ENCODE results near the gene FAM20C. TPM values are rescaled to one million over a fixed set of nuclear protein-coding genes. Genes with fewer than 3 reads are reported as not detected.

The FAM20C gene
- total RNA-seq, 1 donor from 2014 or later = 14.6 TPM

DNA sequence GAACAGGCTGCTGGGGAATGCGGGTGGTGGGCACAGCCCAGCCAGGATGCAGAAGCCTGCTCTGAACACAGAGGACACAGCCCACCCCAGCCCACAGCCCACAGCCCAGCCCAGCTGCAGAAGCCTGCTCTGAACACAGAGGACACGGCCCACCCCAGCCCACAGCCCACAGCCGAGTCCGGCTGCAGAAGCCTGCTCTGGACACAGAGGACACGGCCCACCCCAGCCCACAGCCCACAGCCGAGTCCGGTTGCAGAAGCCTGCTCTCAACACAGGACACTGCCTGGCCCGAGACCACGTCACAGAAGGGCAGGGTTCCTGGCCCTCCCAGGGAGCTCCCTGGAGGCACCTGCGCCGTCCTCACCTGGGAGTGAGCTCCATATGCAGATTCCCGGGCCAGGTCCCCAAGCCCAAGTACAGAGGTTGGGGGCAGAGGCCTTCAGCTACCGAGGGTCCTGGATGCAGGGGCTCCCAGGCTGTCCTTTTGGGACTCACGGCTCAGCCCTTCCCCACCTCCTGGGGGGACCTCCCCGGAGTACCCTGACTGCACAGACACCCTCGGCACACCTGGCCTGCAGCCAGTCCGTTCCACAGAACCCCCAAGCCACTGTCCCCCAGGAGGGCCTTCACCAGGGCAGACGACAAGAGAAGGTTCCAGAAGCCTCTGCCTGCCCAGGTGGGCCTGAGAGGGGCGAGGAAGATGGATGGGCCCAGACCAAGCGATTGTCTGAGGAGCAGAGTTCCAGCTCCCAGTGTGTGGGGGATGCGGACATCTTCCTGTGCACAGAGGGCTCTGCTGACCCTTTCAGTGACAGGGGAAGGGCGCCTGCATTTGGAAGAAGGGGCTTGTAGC lies 73.9 kb downstream of the FAM20C start:
- Histone ChIP-seq H3K4me3 (ENCODE audit: low read length in 3 of 3) (no peak overlapping the region), H3K9ac (ENCODE audit: low read depth in 1 of 3, low read length in 3 of 3) (no peak overlapping the region), H3K9me3 (ENCODE audit: control insufficient read depth in 3 of 3, low read length in 3 of 3) (peaks cover 0 to 2% (median 0%) of the 10 kb centered on the region in 3 donors), H3K27me3 (ENCODE audit: control insufficient read depth in 3 of 3, insufficient read depth in 3 of 3, low read length in 3 of 3) (peaks cover 4 to 17% (median 6%) of the 10 kb centered on the region in 3 donors), H3K27ac (ENCODE audit: low read depth, low read length) (no peak overlapping the region), H3K4me1 (ENCODE audit: control insufficient read depth in 3 of 3, insufficient read depth in 3 of 3, low read length in 3 of 3) (peaks cover 0 to 4% (median 0%) of the 10 kb centered on the region in 3 donors), H3K36me3 (ENCODE audit: control insufficient read depth in 3 of 3, insufficient read depth in 3 of 3, low read length in 3 of 3) (peaks cover 1 to 4% (median 2%) of the 10 kb centered on the region in 3 donors)

DNA sequence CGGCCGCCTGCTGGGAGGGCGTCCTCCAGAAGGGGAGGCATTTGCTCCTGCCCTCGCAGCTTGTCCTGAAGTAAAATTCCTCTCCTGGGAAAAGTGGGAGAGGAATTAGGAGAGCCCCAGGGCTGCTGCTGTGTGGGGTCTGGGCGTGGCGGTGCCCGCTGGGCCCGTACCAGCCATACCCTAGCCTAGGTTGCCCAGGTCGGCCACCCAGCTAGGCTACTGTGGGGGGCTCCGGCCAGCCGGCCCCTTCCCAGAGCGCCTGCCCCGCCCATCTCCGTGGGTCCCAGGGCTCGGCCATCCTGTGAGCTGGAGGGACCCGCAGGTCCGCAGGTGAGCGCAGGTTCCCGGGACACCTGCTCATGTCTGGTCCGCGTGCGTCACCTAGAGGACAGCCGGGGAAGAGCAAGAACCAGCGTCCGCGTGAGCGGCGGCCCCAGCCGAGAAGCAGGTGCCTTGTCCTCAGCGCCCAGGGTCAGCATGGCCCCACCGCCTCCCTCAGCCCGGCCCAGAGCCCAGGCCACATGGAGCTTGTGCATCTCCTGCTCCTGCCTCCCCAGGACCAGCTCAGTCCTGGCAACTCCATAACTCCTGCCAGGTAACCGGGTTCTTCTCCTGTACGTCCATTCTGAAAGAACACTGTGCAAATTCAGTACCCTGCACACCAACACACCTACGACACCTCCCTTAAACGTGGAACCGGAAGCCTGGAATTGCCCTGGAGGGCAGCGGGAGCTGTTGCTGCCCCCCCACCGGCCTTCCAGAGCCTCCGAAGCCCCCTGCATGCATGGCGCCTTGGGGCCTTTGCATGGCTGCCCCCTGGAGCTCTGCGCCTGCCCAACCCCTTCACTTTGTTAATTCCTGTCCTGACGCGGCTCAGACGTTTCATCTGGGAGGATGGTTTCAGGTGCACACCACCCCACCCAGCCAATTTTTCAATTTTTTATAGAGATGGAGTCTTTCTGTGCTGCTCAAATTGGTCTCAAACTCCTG lies 74.8 kb downstream of the FAM20C start:
- no peak overlapping the region for H3K27ac ChIP-seq (ENCODE audit: low read depth, low read length)
- peaks cover 0 to 4% (median 0%) of the 10 kb centered on the region in 3 donors for H3K4me1 ChIP-seq (ENCODE audit: control insufficient read depth in 3 of 3, insufficient read depth in 3 of 3, low read length in 3 of 3)
- no peaks in the 10 kb centered on the region for H3K36me3 ChIP-seq (ENCODE audit: control insufficient read depth in 3 of 3, insufficient read depth in 3 of 3, low read length in 3 of 3)
- H3K27me3 ChIP-seq (ENCODE audit: control insufficient read depth in 3 of 3, insufficient read depth in 3 of 3, low read length in 3 of 3) = peaks cover 4 to 22% (median 6%) of the 10 kb centered on the region in 3 donors
- no peak overlapping the region for H3K9ac ChIP-seq (ENCODE audit: low read depth in 1 of 3, low read length in 3 of 3)
- H3K9me3 ChIP-seq (ENCODE audit: control insufficient read depth in 3 of 3, low read length in 3 of 3) = peaks cover 0 to 2% (median 0%) of the 10 kb centered on the region in 3 donors
- H3K4me3 ChIP-seq (ENCODE audit: low read length in 3 of 3) = no peak overlapping the region

DNA sequence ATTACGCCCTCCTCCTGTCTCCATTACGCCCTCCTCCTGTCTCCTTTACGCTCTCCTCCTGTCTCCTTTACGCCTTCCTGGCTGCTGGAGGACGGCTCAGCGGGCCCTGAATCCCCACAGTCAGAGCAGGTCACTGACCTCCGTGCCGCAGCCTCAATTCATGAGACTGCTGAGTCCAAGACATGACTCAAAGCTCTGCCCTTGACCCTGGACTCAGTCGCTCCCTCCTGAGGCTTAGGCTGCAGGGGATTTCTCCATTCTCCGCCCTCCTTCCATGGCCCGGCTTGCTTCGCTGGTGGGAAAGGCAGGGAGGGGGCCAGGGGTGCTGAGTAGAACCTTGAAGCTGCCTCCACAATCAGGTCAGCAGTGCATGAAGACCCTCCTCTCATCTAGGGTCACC lies 76.6 kb downstream of the FAM20C start:
- H3K27ac ChIP-seq (ENCODE audit: low read depth, low read length) = no peak overlapping the region
- H3K4me1 ChIP-seq (ENCODE audit: control insufficient read depth in 3 of 3, insufficient read depth in 3 of 3, low read length in 3 of 3) = peaks cover 0 to 4% (median 0%) of the 10 kb centered on the region in 3 donors
- H3K36me3 ChIP-seq (ENCODE audit: control insufficient read depth in 3 of 3, insufficient read depth in 3 of 3, low read length in 3 of 3) = no peaks in the 10 kb centered on the region
- H3K27me3 ChIP-seq (ENCODE audit: control insufficient read depth in 3 of 3, insufficient read depth in 3 of 3, low read length in 3 of 3) = peaks cover 4 to 22% (median 9%) of the 10 kb centered on the region in 3 donors
- H3K9ac ChIP-seq (ENCODE audit: low read depth in 1 of 3, low read length in 3 of 3) = no peak overlapping the region
- H3K4me3 ChIP-seq (ENCODE audit: low read length in 3 of 3) = no peak overlapping the region
- H3K9me3 ChIP-seq (ENCODE audit: control insufficient read depth in 3 of 3, low read length in 3 of 3) = peaks cover 0 to 5% (median 0%) of the 10 kb centered on the region in 3 donors

- Histone ChIP-seq H3K9me3 (ENCODE audit: control insufficient read depth in 3 of 3, low read length in 3 of 3) (peaks cover 0 to 5% (median 0%) of the 10 kb centered on the region in 3 donors), H3K4me3 (ENCODE audit: low read length in 3 of 3) (no peak overlapping the region), H3K27me3 (ENCODE audit: control insufficient read depth in 3 of 3, insufficient read depth in 3 of 3, low read length in 3 of 3) (peaks cover 4 to 22% (median 9%) of the 10 kb centered on the region in 3 donors), H3K4me1 (ENCODE audit: control insufficient read depth in 3 of 3, insufficient read depth in 3 of 3, low read length in 3 of 3) (peaks cover 0 to 2% (median 0%) of the 10 kb centered on the region in 3 donors), H3K27ac (ENCODE audit: low read depth, low read length) (no peak overlapping the region), H3K9ac (ENCODE audit: low read depth in 1 of 3, low read length in 3 of 3) (no peak overlapping the region), H3K36me3 (ENCODE audit: control insufficient read depth in 3 of 3, insufficient read depth in 3 of 3, low read length in 3 of 3) (no peaks in the 10 kb centered on the region)
Observed at GRCh38 chr7:269721-270120, 77.3 kb downstream of the FAM20C start.

DNA sequence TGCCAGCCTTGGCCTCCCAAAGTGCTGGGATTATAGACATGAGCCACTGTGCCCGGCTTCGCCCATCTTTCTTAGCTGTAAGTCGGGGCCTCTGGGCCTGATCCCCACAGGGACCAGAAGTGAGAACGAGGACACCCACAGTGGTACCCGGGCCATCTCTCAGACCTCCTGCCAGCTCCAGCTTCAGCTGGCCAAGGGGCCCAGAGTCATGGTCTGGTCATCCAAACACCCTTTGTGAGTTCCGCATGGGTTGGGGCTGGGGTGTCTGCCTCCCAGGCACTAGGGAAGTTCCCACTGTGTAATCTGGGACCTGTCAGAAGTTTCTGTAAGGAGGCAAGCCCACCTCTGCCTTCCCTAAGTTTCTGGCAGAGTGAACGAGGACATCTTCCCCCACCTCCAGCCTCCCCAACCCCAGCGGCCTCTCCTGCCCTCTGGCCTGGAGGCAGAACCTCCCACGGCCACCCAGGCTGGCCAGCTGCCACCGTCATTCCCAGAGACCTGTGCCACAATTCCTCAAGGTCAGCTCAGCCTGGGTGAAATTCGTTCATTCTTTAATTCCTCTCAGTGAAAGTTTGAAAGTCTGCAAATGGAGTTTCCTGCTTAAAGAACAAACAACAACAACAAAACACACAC lies 78.1 kb downstream of the FAM20C start:
- Histone ChIP-seq H3K9ac (ENCODE audit: low read depth in 1 of 3, low read length in 3 of 3) (no peak overlapping the region), H3K4me3 (ENCODE audit: low read length in 3 of 3) (no peak overlapping the region), H3K27me3 (ENCODE audit: control insufficient read depth in 3 of 3, insufficient read depth in 3 of 3, low read length in 3 of 3) (peaks cover 4 to 22% (median 9%) of the 10 kb centered on the region in 3 donors), H3K27ac (ENCODE audit: low read depth, low read length) (no peak overlapping the region), H3K4me1 (ENCODE audit: control insufficient read depth in 3 of 3, insufficient read depth in 3 of 3, low read length in 3 of 3) (no peaks in the 10 kb centered on the region), H3K9me3 (ENCODE audit: control insufficient read depth in 3 of 3, low read length in 3 of 3) (peaks cover 0 to 5% (median 0%) of the 10 kb centered on the region in 3 donors), H3K36me3 (ENCODE audit: control insufficient read depth in 3 of 3, insufficient read depth in 3 of 3, low read length in 3 of 3) (no peaks in the 10 kb centered on the region)

- Histone ChIP-seq H3K27ac (ENCODE audit: low read depth, low read length) (no peak overlapping the region), H3K9me3 (ENCODE audit: control insufficient read depth in 3 of 3, low read length in 3 of 3) (peaks cover 0 to 5% (median 3%) of the 10 kb centered on the region in 3 donors), H3K4me1 (ENCODE audit: control insufficient read depth in 3 of 3, insufficient read depth in 3 of 3, low read length in 3 of 3) (no peaks in the 10 kb centered on the region), H3K4me3 (ENCODE audit: low read length in 3 of 3) (no peak overlapping the region), H3K27me3 (ENCODE audit: control insufficient read depth in 3 of 3, insufficient read depth in 3 of 3, low read length in 3 of 3) (peaks cover 4 to 22% (median 11%) of the 10 kb centered on the region in 3 donors), H3K9ac (ENCODE audit: low read depth in 1 of 3, low read length in 3 of 3) (no peak overlapping the region), H3K36me3 (ENCODE audit: control insufficient read depth in 3 of 3, insufficient read depth in 3 of 3, low read length in 3 of 3) (no peaks in the 10 kb centered on the region)
Observed at GRCh38 chr7:271266-272107, 79.1 kb downstream of the FAM20C start.

DNA sequence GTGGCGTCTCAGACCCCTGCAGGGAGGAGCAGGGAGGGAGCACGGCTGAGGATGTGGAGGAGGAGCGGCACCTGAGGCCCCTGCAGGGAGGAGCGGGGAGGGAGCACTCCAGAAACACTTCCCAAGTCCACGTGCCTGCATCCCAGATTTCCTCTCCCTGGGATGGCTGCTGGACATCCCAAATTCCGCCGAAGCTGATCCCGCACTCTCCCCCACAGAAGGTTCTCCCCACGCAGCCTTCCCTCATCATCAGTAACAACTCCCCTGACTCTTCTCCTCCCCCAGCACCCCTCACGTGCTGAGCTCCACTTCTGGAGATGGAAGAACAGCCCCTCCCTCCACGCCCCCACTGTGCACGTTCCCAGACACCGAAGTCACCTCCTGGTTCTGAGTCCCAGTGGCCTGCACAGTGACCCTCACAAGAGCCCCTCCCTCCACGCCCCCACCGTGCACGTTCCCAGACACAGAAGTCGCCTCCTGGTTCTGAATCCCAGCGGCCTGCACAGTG lies 79.8 kb downstream of the FAM20C start:
- no peak overlapping the region for H3K27ac ChIP-seq (ENCODE audit: low read depth, low read length)
- no peak overlapping the region for H3K4me3 ChIP-seq (ENCODE audit: low read length in 3 of 3)
- H3K9ac ChIP-seq (ENCODE audit: low read depth in 1 of 3, low read length in 3 of 3) = no peak overlapping the region
- H3K4me1 ChIP-seq (ENCODE audit: control insufficient read depth in 3 of 3, insufficient read depth in 3 of 3, low read length in 3 of 3) = no peaks in the 10 kb centered on the region
- H3K9me3 ChIP-seq (ENCODE audit: control insufficient read depth in 3 of 3, low read length in 3 of 3) = peaks cover 0 to 5% (median 3%) of the 10 kb centered on the region in 3 donors
- peaks cover 4 to 22% (median 11%) of the 10 kb centered on the region in 3 donors for H3K27me3 ChIP-seq (ENCODE audit: control insufficient read depth in 3 of 3, insufficient read depth in 3 of 3, low read length in 3 of 3)
- H3K36me3 ChIP-seq (ENCODE audit: control insufficient read depth in 3 of 3, insufficient read depth in 3 of 3, low read length in 3 of 3) = no peaks in the 10 kb centered on the region

DNA sequence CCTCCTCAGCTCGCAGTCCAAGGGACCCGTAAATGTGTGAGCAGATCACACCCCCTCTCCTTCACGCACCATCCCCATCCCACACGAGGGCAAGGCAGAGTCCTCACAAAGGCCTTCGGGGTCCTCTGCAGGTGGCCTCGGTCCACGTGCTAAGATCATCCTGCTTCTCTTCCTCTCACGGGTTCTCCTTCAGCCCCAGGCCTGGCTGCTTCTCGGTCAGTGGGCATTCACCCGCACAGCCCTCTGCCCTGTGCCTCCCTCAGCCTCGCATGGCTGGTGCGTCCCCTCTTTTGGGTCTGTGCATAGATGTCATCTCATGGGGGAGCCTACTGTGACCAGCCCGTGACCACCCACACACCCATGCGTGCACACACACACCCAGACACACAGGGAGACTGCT lies 80.3 kb downstream of the FAM20C start:
- H3K27me3 ChIP-seq (ENCODE audit: control insufficient read depth in 3 of 3, insufficient read depth in 3 of 3, low read length in 3 of 3) = peaks cover 4 to 18% (median 11%) of the 10 kb centered on the region in 3 donors
- H3K9ac ChIP-seq (ENCODE audit: low read depth in 1 of 3, low read length in 3 of 3) = no peak overlapping the region
- no peak overlapping the region for H3K4me3 ChIP-seq (ENCODE audit: low read length in 3 of 3)
- H3K27ac ChIP-seq (ENCODE audit: low read depth, low read length) = no peak overlapping the region
- H3K4me1 ChIP-seq (ENCODE audit: control insufficient read depth in 3 of 3, insufficient read depth in 3 of 3, low read length in 3 of 3) = no peaks in the 10 kb centered on the region
- H3K36me3 ChIP-seq (ENCODE audit: control insufficient read depth in 3 of 3, insufficient read depth in 3 of 3, low read length in 3 of 3) = no peaks in the 10 kb centered on the region
- peaks cover 0 to 5% (median 3%) of the 10 kb centered on the region in 3 donors for H3K9me3 ChIP-seq (ENCODE audit: control insufficient read depth in 3 of 3, low read length in 3 of 3)
